BE2C (cell line): ENCODE measurements around the gene ALKBH5.

Source experiments
- DNase-seq: peaks from one replicate; pipeline ENCODE4 v3.0.0-alpha.2; 2020
- H3K27me3 ChIP-seq: fragments of 250-450 bp; sonication (Bioruptor Pico); 2 replicates; pipeline ENCODE4 v1.5.1; 2020; ENCODE audit warnings: mild to moderate bottlenecking
- H3K36me3 ChIP-seq: fragments of 250-450 bp; sonication (Bioruptor Pico); 2 replicates; pipeline ENCODE4 v1.5.1; 2020; ENCODE audit warnings: mild to moderate bottlenecking
- H3K4me1 ChIP-seq: fragments of 250-450 bp; sonication (Bioruptor Pico); 2 replicates; pipeline ENCODE4 v1.5.1; 2020
- H3K4me3 ChIP-seq: 2 replicates; pipeline ENCODE4 v1.5.1; 2011; ENCODE audit warnings: low read depth, low read length
- H3K9me3 ChIP-seq: fragments of 250-450 bp; sonication (Bioruptor Pico); 2 replicates; pipeline ENCODE4 v1.5.1; 2020
- TF ChIP-seq, protein P1 (sequence below): IDR thresholded peaks from 2 replicates; pipeline ENCODE4 v1.5.1; 2012; ENCODE audit warnings: mild to moderate bottlenecking, low read depth, low read length

The ALKBH5 gene

GRCh38 chr17:18140648-18141047, 43.0 kb upstream of the ALKBH5 start:
- no peak for DNase-seq
- Histone ChIP-seq H3K36me3 (no peaks in the 10 kb centered on the region), H3K9me3 (no peaks in the 10 kb centered on the region), H3K27me3 (no peaks in the 10 kb centered on the region), H3K4me1 (no peaks in the 10 kb centered on the region), H3K4me3 (no peak overlapping the region)
- TF ChIP-seq, protein P1, sequence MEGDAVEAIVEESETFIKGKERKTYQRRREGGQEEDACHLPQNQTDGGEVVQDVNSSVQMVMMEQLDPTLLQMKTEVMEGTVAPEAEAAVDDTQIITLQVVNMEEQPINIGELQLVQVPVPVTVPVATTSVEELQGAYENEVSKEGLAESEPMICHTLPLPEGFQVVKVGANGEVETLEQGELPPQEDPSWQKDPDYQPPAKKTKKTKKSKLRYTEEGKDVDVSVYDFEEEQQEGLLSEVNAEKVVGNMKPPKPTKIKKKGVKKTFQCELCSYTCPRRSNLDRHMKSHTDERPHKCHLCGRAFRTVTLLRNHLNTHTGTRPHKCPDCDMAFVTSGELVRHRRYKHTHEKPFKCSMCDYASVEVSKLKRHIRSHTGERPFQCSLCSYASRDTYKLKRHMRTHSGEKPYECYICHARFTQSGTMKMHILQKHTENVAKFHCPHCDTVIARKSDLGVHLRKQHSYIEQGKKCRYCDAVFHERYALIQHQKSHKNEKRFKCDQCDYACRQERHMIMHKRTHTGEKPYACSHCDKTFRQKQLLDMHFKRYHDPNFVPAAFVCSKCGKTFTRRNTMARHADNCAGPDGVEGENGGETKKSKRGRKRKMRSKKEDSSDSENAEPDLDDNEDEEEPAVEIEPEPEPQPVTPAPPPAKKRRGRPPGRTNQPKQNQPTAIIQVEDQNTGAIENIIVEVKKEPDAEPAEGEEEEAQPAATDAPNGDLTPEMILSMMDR: no peak

DNA sequence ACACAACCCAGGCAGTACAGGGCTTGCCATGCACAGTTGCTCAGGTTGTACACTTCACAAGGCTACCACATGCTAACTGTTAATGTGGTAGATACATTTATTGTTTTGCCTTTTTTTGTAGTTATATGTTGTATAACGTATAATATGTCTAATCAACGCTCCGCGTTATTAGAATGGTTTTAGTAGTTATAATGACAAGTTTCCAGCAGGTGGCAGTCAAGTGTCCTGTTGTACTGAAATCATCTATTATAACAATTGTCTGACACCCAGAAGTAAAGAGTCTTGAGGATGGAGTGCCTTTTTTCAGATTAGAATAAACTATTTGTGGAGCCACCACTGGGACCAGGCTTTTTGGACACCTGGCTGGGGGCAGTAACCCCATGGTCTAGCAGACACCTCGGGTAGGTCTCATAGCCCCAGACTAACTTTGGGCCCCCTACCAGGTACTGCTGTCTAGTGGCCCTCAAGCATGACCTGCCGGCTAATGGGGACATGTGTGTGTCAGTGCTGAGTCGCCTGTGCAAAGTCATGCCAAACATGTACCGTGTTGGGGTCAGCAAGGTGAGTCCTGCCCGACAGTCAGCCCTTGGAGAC, 42.3 kb upstream of the ALKBH5 start:
- DNase-seq: peak; percentile 26
- TF ChIP-seq, protein P1: peak; percentile 53
- Histone ChIP-seq H3K36me3 (no peaks in the 10 kb centered on the region), H3K4me3 (no peak overlapping the region), H3K9me3 (no peaks in the 10 kb centered on the region), H3K27me3 (no peaks in the 10 kb centered on the region), H3K4me1 (no peaks in the 10 kb centered on the region)

GRCh38 chr17:18142417-18142816, 41.2 kb upstream of the ALKBH5 start:
- no peaks in the 10 kb centered on the region for H3K9me3 ChIP-seq
- no peak for DNase-seq
- no peaks in the 10 kb centered on the region for H3K4me1 ChIP-seq
- no peak overlapping the region for H3K4me3 ChIP-seq
- no peaks in the 10 kb centered on the region for H3K36me3 ChIP-seq
- TF ChIP-seq, protein P1: no peak
- no peaks in the 10 kb centered on the region for H3K27me3 ChIP-seq

GRCh38 chr17:18143044-18143936, 40.3 kb upstream of the ALKBH5 start:
- no peak overlapping the region for H3K4me3 ChIP-seq
- DNase-seq: peak; percentile 20
- no peaks in the 10 kb centered on the region for H3K27me3 ChIP-seq
- no peaks in the 10 kb centered on the region for H3K9me3 ChIP-seq
- H3K36me3 ChIP-seq: no peaks in the 10 kb centered on the region
- TF ChIP-seq, protein P1: peak; percentile 50
- no peaks in the 10 kb centered on the region for H3K4me1 ChIP-seq

DNA sequence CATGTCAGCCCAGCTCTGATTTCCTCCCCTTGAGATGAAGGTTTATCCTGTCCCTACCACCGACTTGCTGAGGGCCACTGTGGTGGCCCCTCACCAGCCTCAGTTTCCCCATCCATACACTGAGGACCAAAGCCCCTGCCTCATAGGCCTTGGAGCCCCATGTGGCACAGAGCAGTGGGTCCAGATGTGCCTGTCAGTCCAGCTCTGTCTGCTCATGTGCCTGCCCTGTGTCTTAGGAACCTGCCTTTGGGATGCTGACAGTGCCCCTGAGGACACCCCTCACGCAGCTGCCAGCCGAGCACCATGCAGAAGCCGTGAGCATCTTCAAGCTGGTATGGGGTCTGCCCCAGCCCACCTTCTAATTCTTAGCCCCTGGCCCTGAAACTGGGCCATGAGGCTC, 39.4 kb upstream of the ALKBH5 start:
- no peaks in the 10 kb centered on the region for H3K4me1 ChIP-seq
- H3K4me3 ChIP-seq: no peak overlapping the region
- TF ChIP-seq, protein P1: no peak
- no peak for DNase-seq
- H3K36me3 ChIP-seq: no peaks in the 10 kb centered on the region
- H3K9me3 ChIP-seq: no peaks in the 10 kb centered on the region
- no peaks in the 10 kb centered on the region for H3K27me3 ChIP-seq

- Histone ChIP-seq H3K36me3 (no peaks in the 10 kb centered on the region), H3K9me3 (no peaks in the 10 kb centered on the region), H3K4me1 (no peaks in the 10 kb centered on the region), H3K4me3 (no peak overlapping the region), H3K27me3 (no peaks in the 10 kb centered on the region)
- no peak for DNase-seq
- TF ChIP-seq, protein P1: no peak
These were observed 38.8 kb upstream of the ALKBH5 start for GRCh38 chr17:18144855-18145254.
